ENCODE data around the gene LRRC18.

LRRC18 gene

DNA sequence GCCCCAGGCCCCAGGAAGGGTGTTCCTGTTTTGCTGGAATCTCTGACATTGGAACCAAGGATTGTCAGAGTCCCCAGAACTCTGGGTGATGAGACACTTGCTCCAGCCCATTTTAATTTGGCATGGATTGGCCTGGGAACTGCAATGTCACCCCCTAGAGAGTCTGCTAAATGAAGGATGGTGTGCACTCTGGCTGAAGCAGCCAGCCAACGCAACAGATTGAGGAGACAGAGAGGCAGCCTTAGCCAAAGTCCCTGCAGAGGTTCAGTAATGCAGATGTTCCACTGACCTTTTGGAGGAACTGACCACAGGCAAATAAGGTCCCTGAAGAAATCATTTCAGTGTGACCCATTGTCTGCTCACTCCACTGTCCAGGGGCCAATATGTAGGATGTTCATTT is 13.4 kb downstream of the LRRC18 start:
- Histone ChIP-seq H4K20me1 (ENCODE audit: insufficient read depth, low read length) (no peaks in the 10 kb centered on the region), H3K4me3 (ENCODE audit: low read depth, low read length, poor library complexity, severe bottlenecking) (no peak overlapping the region), H3K4me1 (ENCODE audit: insufficient read depth, low read length, severe bottlenecking) (no peaks in the 10 kb centered on the region), H3K9me3 (ENCODE audit: low read length) (no peaks in the 10 kb centered on the region), H3K9me2 (ENCODE audit: low read depth, low read length) (no peaks in the 10 kb centered on the region), H3K36me3 (ENCODE audit: insufficient read depth, low read length) (peaks cover 4% of the 10 kb centered on the region; the same call in 1 of the 2 replicates), H3K27me3 (ENCODE audit: insufficient read depth, low read length) (no peaks in the 10 kb centered on the region), H3F3A (ENCODE audit: insufficient read depth, low read length) (no peaks in the 10 kb centered on the region), H3K9ac (ENCODE audit: low read length) (no peak overlapping the region), H3K27ac (ENCODE audit: low read depth, low read length, poor library complexity, severe bottlenecking) (no peak overlapping the region), H3K4me2 (ENCODE audit: low read length) (no peak overlapping the region), H3K79me2 (ENCODE audit: insufficient read depth, low read length) (no peaks in the 10 kb centered on the region), H2AFZ (ENCODE audit: low read length) (no peak overlapping the region)
- TF ChIP-seq EZH2 (IDR thresholded peaks at IDR 0.05; ENCODE audit: borderline replicate concordance, low read length) = no peak
- TF ChIP-seq, protein P1, sequence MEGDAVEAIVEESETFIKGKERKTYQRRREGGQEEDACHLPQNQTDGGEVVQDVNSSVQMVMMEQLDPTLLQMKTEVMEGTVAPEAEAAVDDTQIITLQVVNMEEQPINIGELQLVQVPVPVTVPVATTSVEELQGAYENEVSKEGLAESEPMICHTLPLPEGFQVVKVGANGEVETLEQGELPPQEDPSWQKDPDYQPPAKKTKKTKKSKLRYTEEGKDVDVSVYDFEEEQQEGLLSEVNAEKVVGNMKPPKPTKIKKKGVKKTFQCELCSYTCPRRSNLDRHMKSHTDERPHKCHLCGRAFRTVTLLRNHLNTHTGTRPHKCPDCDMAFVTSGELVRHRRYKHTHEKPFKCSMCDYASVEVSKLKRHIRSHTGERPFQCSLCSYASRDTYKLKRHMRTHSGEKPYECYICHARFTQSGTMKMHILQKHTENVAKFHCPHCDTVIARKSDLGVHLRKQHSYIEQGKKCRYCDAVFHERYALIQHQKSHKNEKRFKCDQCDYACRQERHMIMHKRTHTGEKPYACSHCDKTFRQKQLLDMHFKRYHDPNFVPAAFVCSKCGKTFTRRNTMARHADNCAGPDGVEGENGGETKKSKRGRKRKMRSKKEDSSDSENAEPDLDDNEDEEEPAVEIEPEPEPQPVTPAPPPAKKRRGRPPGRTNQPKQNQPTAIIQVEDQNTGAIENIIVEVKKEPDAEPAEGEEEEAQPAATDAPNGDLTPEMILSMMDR (IDR thresholded peaks at IDR 0.05; ENCODE audit: low read length) = no peak

DNA sequence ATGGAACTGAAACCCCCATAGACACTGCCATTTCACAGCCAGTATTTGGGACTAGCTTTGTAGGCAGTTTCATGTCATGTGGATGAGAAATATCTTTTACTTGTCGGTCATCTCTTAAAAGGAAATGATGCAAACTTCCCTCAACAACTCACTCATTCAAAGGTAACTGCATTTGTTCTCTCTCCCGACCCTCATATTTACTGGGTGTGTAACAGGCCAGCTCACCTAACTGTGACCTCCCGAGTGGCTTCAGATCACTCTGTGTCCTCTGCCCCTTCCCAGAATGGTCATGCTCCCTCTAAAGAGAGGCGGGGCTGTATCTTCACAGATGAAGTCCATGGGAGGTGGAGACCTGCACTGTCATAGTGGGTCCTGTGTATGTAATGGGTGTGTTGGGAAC is 14.7 kb downstream of the LRRC18 start:
- Histone ChIP-seq H3K9ac (ENCODE audit: low read length) (no peak overlapping the region), H3F3A (ENCODE audit: insufficient read depth, low read length) (no peaks in the 10 kb centered on the region), H3K79me2 (ENCODE audit: insufficient read depth, low read length) (no peaks in the 10 kb centered on the region), H3K9me2 (ENCODE audit: low read depth, low read length) (no peaks in the 10 kb centered on the region), H4K20me1 (ENCODE audit: insufficient read depth, low read length) (no peaks in the 10 kb centered on the region), H3K36me3 (ENCODE audit: insufficient read depth, low read length) (peaks cover 4% of the 10 kb centered on the region; the same call in 1 of the 2 replicates), H3K4me1 (ENCODE audit: insufficient read depth, low read length, severe bottlenecking) (no peaks in the 10 kb centered on the region), H3K27ac (ENCODE audit: low read depth, low read length, poor library complexity, severe bottlenecking) (no peak overlapping the region), H3K9me3 (ENCODE audit: low read length) (no peaks in the 10 kb centered on the region), H3K4me2 (ENCODE audit: low read length) (no peak overlapping the region), H3K4me3 (ENCODE audit: low read depth, low read length, poor library complexity, severe bottlenecking) (no peak overlapping the region), H3K27me3 (ENCODE audit: insufficient read depth, low read length) (no peaks in the 10 kb centered on the region), H2AFZ (ENCODE audit: low read length) (no peak overlapping the region)
- TF ChIP-seq EZH2 (IDR thresholded peaks at IDR 0.05; ENCODE audit: borderline replicate concordance, low read length) = no peak
- TF ChIP-seq, protein P1 (IDR thresholded peaks at IDR 0.05; ENCODE audit: low read length) = no peak

DNA sequence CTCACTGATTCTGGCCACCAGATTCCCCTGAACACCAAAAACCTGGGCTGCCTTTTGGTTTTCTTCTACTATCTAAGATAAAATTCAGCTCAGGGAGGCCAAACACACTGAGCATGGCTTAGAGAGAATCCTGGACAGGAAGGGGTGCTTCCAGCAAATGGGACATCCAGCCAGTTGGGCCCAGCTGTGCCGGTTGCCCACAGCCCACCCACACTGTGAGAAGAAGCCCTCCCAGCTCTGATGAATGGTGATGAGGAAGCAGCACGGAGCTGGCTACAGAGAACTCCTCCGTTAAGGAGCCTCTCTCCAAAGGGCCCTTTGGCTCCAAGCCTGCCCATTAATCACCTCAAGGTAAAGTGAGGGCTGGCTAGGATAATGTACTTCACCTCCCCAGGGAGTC is 15.9 kb downstream of the LRRC18 start:
- Histone ChIP-seq H3K4me1 (ENCODE audit: insufficient read depth, low read length, severe bottlenecking) (no peaks in the 10 kb centered on the region), H3K4me2 (ENCODE audit: low read length) (no peak overlapping the region), H3F3A (ENCODE audit: insufficient read depth, low read length) (no peaks in the 10 kb centered on the region), H3K79me2 (ENCODE audit: insufficient read depth, low read length) (no peaks in the 10 kb centered on the region), H3K9ac (ENCODE audit: low read length) (no peak overlapping the region), H3K27me3 (ENCODE audit: insufficient read depth, low read length) (no peaks in the 10 kb centered on the region), H3K27ac (ENCODE audit: low read depth, low read length, poor library complexity, severe bottlenecking) (no peak overlapping the region), H4K20me1 (ENCODE audit: insufficient read depth, low read length) (no peaks in the 10 kb centered on the region), H3K36me3 (ENCODE audit: insufficient read depth, low read length) (peaks cover 4% of the 10 kb centered on the region; the same call in 1 of the 2 replicates), H2AFZ (ENCODE audit: low read length) (no peak overlapping the region), H3K4me3 (ENCODE audit: low read depth, low read length, poor library complexity, severe bottlenecking) (no peak overlapping the region), H3K9me2 (ENCODE audit: low read depth, low read length) (no peaks in the 10 kb centered on the region), H3K9me3 (ENCODE audit: low read length) (no peaks in the 10 kb centered on the region)
- no peak for TF ChIP-seq EZH2 (IDR thresholded peaks at IDR 0.05; ENCODE audit: borderline replicate concordance, low read length)
- TF ChIP-seq, protein P1 (IDR thresholded peaks at IDR 0.05; ENCODE audit: low read length) = no peak

Data from OCI-LY1 (cell line).